IPS DF 19.7 (cell line): Measurements from ENCODE around the gene PAIP1.
"Not testable (repeated sequence)": the region's sequence is repeated elsewhere in the genome, so short reads cannot be mapped to it uniquely, and the experiment has no call there.

Source experiments
- DNase-seq: peaks from one replicate; pipeline ENCODE4 v3.0.0-alpha.2; 2013; ENCODE audit warnings: low read depth, low spot score

PAIP1 gene

DNA sequence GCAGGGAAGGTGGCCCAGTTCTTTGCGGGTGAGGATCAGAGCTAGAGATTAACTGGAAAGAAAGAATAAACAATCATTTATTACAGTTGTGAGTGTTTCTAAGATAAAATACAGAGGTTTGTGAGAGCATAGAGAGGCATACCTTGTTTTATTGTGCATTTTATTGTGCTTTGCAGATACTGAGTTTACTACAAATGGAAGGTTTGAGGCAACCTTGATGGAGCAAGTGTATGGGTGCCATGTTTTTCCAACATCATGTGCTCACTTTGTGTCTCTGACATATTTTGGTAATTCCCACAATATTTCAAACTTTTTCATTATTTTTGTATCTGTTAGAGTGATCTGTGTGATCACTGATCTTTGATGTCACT, 41.2 kb downstream of the PAIP1 start:
- no peak for DNase-seq

DNA sequence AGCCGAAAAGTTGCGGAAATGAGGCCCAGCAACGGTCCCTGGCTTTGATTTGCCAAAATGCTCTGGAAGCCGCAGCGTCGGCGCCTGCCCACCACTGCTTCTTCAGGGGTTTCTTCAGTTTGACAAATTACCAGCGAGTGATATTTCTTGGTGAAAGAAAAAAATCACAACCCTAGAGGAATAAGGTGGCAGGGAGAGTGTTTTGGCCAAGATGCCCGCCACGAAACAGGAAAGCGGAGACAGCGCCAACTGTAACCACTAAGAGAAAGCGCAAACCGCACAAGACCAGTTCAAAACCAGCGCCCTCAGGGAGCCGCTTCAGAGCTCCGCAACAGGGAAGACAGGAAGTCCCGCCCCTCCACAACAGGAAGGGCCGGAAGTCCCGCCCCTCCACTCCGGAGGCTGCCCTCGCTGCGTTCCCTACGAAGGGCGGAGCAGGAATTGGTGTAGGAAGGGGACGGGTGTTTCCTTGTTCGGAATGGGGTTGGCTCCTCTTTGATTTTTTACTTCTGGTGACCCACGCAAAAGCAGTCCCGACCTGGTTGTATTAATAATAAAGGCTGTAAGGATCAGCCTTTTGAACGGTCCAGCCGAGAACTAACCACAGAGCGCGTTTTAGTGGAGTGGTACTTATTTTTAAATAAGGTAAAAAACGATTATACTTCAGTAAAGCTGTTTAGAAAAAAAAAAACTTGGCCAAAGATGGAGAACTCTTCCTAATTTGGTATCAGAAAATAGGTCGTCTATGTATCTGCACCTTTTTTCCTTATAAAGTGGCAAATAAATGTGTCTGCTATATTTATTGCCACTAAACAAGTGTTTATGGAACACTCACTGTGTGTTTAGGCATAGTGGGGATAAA, 41.8 kb downstream of the PAIP1 start, which contains the start of gene C5orf34:
TSS of gene C5orf34 (minus strand) at position 333 of the 862 bp plus-strand sequence. CDS start 5,809 bp downstream, outside the sequence.
- peak; percentile 75 for DNase-seq

GRCh38 chr5:43514471-43514815, 42.4 kb downstream of the PAIP1 start:
- no peak for DNase-seq

DNA sequence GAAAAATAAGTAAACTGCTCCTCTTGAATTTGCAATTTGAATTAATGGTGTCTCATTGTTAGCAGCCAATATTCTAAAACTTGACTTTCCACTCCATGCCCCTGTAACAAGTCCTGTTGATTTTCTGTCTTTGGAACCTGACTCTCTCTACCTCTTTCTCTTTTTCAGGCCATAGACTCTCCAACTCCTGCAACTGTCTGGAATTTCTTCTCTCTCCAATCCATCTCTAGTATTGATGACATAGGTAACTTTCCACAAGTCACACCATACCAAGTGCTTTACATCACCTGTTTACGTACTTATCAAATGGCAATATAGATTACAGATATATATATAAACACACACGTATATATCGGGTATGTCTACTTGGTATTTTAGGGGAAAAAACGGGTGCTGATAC, 42.9 kb downstream of the PAIP1 start:
- no peak for DNase-seq

DNA sequence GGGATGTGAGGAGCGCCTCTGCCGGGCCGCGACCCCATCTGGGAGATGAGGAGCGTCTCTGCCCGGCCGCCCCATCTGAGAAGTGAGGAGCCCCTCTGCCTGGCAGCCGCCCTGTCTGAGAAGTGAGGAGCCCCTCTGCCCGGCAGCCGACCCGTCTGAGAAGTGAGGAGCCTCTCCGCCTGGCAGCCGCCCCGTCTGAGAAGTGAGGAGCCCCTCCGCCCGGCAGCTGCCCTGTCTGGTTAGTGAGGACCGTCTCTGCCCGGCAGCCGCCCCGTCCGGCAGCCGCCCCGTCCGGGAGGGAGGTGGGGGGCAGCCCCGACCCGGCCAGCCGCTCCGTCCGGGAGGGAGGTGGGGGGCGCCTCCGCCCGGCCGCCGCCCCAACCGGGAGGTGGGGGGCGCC, 45.8 kb downstream of the PAIP1 start:
- DNase-seq = not testable (repeated sequence)

DNA sequence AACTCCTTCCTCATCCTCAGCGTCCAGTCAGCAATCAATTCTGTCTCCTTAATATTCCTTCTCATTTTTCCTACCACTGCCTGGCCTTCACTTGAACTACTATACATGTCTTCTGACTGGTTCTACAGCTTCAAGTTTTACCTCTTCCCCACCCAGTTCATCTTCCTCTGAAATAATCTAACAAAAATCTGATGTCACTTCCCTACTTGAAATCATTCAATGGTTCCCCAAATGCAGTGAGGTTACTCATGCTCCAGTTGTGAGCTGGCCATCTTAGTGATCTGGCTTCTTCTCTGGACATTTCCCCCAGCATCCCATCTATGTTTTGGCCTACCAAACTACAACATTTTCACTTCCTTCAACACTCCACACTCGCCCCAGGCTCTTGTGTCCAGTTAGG, 58.3 kb downstream of the PAIP1 start:
- no peak for DNase-seq

DNA sequence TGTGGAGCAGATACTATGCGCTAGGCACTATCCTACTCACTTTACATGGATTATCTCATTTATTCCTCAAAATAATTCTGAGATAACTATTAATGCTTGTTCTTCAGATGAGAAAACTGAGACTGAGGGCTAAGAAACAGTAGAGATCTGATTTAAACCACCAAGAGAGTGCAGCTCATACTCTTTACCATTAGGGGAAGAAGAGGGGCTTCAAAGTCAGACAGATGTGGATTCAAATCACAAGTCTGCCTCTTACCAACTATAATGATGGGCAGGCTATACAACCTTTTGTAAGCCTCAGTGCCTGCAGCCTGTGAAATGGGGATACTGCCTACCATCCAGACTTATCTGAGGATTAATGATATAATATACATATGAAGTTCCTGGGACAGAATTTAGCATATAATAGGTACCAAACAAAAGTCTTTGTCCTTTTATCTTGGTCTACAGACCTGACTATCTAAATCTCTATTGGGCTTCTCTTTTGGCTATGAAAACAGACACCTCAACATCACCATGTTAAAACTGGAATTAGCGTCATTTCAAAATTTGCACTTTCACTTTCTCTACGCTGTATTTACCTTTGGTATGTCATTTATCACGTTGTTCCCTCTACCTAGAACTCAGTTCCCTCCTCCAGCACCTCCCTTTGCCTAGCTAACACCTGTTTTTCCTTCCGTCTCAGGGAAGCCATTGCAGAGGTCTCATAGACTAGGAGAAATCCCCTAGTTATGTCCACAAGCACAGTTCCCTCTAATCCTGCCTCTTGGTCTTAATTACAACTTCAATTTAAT, 59.4 kb downstream of the PAIP1 start:
- DNase-seq = no peak

- DNase-seq = no peak
Observed at GRCh38 chr5:43491326-43491725, 65.6 kb downstream of the PAIP1 start.

DNA sequence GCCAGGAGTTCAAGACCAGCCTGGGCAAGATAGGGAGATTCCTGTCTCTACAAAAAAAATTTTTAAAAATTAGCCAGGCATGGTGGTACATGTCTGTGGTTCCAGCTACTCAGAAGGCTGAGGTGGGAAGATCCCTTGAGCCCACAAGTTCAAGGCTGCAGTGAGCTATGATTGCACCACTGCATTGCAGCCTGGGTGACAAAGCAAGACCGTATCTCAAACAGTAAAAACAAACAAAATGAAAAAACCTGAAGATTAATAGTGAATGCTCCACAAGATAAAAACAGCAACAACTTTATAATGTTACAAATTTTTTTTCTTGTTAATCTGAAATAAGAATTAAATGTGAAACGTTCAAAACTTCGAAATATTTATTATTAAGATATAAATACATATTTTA, 70.5 kb downstream of the PAIP1 start:
- no peak for DNase-seq

- no peak for DNase-seq
Observed at GRCh38 chr5:43485406-43485805, 71.5 kb downstream of the PAIP1 start.

DNA sequence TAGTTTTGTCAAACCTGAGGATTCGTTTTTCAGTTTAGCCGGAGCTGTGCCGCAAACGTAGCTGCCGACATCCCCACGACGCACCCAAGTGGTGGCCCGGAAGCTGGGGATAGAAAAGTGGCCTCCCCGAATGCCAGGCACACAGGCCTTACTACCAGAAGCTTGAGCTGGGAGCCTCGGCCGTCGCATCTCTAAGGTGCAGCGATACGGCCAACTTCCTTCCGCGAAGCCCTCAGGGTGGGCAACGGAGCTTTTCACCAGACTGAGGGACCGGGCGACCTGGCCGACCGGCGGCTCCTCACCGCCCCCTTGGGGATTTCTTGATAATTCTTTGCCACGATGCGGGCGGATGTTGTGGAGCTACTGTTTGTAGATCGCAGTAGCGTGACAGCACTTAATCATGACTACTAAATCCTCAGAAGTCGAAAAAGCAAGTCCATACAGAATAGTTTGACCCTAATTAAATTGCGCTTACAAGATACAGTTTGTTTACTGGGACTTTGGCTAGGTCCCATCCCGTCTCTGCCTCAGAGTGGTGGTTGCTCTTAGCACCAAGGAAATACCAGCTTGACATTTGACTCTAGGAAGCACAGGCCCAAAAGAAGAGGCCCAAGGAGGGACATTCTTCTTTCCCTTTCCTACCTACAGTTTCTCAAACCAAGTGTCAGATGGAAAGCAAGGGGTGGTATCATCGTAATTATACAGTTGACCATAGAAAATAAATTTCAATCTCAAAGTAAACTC, 72.6 kb downstream of the PAIP1 start:
- DNase-seq = peak; percentile 9

DNA sequence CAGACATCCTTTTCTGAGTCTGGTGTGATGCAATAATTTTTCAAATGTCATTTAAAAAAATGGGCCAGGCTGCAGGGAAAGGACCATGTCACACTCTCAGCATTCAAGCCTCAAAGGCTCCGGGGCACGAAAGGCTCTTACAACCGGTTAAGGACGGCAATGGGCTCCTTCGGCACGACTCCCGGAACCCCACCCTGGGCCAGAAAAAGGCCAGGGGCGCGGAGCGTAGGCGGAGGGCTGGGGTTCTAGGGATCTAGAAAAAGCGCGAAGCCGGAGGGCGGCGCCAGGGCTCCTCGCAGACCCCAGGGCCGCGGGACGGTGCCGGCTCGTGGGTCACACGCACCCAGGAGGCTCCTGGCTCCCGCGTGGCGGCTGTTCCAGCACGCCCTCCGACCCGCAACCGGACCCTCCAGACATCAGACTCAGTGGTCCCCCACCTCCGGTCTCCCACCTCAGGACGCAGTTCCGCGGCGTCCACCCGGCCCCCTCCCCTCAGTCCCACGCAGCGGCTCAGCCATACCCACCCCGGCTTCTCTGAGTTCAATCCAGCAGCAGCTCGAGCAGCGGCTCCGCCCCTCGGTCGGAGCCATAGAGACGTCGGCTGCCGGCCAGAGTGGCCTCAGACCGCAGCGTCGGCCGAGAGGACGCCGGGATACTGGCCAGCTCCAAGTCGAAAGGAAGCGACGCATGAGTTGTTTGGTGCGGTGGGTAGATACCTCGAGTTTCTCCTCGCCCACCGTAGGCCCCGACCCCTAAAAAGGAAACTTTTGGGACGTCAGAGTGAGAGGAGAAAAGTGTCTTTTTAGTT, 73.4 kb downstream of the PAIP1 start, which contains the start of gene TMEM267:
TSS of gene TMEM267 (minus strand) at position 568 of the 808 bp plus-strand sequence. CDS start 29,896 bp downstream, outside the sequence.
- DNase-seq = peak; percentile 73

DNA sequence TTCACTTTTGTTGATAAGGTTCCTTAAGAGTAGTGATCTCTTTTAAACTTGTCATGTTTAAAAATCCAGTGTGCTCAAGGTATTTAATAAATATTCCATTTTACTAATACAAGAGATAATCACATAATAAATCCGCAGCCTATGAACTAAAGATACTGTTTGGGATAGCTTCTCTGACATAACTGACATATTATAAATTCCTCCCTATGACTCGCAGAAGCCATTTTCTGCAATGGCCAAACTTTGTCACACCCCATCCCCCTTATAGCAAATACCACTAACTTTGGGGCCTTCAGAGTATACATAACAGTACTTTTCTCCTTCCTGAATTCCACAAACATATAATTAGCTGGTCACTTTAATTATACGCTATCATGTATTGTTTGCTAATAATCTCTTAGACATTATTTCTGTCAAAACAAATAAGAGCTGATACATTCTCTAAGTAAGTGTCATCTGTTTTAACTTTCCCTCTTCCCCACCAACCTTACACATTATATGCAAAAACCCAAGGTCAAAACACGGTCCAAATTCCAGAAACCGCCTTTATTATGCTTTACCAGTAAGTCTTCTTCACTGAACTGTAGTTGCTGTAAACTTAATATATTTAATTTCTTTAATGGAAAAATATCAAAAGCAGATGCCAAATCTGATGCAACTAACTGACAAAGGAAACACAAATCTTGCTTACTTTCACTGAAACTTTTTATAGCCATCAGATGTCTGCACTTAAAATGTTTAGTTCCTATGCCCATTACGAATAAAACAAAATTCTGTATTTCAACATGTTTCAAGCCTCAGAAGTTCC, 74.2 kb downstream of the PAIP1 start:
- no peak for DNase-seq
